NCI-H460 (cell line): ENCODE measurements around the gene CIROP. TPM values are rescaled to one million over a fixed set of nuclear protein-coding genes. Genes with fewer than 3 reads are reported as not detected.
"Not testable (repeated sequence)": the region's sequence is repeated elsewhere in the genome, so short reads cannot be mapped to it uniquely, and the experiment has no call there.

ENCODE experiments used
- DNase-seq: peaks from one replicate; pipeline ENCODE4 v3.0.0-alpha.2; 2016; ENCODE audit warnings: low read depth; ENCODE audit errors: extremely low read depth
- total RNA-seq: library from RNA; depleted of rRNA; stranded (reverse); fragments of >200 nt; shearing (Covaris generic); gene quantifications from 2 replicates; pipeline ENCODE4 v1.2.3, GENCODE V29; 2014

CIROP gene
- total RNA-seq, 1 experiment from 2014 or later, result not detected

DNA sequence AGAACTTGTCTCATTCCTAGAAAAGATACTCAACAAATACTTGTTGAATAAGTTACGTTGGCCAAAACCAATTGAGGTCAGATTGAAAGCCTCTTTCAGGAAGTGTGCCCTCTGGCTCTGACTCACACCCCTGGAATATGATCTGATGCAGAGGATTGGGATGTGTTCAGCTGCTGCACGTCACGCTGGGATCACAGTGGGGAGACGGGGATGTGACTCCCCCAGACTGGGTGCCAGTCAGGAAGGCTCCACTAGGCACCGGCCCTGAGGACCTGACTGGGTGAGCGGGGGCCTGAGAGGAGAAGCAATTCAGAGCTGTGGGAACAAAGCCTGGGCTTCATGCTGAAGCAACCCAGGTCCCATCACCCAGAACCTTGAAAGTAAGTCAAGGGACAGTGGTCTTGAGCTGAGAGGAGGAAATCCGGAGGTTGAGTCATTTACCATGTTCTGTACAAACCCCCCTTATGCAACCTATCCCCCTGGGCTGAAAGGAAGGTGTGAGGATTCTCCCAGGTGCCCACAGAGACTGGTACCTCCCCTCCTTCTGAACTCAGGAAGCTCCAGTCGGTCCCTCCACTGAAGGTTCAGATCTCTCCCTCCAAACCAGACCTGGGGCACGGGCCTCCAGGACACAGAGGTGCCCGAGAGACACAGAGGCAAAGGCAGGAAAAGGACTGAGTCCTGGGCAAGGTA is 10.4 kb upstream of the CIROP start:
- DNase-seq, result peak; percentile 27

DNA sequence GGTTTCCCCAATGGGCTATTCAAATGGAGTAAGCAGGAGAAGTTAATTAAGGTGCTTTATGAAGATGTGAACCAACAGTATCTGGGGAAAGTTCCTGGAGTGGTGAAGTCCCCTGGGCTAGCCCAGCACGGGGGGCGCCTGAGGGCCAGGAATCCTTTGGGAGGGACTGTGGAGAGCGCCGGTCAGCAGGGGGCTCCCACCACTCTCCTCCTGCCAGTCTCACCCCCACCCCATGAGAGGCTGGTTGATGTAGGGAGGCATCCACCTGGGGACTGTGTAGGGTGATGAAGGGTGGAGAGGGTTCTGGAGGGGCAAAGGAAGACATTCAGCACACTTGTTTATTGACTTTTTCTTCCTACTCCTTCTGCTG is 9.9 kb upstream of the CIROP start:
- DNase-seq, result no peak

DNA sequence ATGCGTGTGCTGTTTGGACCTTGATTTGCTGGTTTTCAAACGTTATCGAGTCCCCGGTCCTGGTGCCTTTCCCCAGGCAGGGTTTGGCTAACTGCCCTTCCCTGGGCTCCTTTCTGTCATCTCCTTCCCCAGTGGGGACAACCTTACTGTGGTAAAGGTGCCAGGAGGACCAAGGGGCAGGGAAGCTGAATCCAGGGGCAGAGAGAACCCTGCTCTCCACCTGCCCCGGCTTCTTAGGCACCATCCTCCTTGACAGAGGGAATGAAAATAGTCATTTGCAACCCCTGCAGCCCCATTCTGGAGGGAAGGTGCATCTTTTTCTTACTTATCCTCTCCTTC is 9.3 kb upstream of the CIROP start:
- no peak for DNase-seq

DNA sequence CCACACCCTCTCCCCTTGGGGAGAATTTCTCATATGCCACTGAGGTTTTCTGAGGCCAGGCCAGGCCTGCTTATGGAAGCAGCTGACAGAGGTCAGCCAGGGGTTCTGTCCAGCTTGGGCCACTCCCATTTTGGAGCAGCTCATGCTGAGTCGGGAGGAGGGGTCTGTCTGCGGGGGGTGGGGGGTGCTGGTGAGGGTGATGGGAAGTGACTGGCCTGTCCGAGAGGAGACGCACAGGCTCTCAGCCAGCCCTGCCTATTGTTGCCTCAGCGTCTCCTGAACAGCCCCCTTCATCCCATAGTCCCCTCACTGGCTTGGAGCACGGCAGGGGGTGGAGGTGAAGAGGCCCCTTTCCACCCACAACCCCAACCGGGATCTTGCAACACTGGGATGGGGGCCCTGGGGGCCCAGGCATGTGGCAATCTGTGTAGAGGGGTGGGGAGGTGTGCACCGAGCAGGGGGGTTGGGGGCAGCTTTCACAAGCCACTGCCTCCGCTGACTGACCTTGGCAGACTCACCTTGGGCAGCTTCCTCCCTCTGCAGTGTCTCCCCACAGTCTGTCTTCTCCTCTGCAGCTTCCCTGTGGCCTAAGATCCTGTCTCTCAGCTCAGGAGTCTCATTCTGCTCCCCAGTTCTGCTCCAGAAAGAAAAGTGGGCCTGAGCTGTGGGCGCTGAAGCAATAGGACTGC is 8.8 kb upstream of the CIROP start:
- DNase-seq, result no peak

DNA sequence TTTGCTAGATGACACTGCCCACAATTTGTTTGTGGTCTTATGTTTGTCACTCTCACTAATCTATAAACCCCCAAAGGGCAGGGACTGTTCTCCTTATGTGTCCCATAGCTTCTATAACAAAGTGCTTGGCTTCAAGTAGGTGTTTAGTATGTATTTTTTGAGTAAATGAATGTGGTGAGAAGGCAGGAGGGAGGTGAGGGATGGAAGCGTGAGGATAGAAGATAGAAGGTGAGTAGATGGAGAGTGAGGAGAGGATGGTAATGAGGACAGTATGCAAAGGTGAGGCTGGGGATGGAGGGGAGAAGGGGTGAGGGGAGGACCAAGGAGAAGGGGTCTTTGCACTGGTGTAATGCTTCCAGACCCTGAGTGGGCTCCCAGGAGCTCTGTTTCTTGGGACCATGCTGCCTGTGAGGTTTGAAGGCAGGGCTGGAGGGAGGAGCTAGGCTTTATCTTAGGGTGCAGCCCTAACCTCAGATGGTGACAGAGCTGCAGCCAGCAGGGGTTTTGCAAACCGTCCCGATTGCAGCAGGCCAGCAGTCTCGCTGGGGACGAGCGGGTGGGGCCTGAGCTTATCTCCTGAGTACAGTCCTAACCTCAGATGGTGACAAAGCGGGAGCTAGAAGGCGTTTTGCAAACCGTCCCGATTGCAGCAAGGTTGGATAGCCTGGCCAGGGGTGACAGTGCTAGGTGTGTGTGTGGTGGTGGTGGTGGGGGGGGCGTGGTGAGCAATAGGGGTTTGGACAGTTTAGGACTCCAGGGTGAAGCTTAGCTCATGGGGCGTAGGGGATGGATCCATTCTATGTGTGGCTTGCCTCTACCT is 7.8 kb upstream of the CIROP start:
- no peak for DNase-seq

DNA sequence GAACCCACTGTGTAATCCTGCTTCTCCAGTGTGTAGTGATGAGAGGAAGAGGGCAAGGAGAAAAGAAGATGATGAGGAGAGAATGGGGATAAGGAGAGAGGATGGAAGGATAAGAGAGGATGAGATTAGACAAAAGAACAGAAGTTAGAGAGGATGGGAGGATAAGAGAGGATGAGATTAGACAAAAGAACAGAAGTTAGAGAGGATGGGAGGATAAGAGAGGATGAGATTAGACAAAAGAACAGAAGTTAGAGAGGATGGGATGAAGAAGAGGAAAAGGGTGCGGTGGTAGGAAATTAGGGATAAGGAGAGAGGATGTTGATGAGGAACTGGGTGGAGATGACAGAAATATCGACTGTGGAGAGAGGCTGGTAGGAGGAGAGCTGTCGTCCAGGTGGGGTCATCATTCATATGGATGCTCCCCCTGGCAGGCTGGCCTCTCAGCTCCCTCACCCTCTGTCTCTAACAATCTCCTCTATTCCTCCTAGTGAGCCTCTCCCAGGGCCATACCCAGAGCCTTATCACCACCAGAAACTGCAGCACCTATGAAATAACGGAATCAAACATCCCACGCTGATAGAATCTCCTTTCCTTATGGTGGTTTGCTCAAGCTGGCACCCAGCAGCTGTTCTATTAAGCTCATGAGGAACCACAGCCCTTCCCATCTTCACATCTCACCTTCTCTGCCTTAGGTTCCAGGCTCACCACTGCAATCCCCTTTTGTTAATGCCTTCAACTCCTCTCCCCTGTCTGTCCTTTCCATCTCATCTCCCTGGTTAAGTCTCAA is 6.0 kb upstream of the CIROP start:
- no peak for DNase-seq

DNA sequence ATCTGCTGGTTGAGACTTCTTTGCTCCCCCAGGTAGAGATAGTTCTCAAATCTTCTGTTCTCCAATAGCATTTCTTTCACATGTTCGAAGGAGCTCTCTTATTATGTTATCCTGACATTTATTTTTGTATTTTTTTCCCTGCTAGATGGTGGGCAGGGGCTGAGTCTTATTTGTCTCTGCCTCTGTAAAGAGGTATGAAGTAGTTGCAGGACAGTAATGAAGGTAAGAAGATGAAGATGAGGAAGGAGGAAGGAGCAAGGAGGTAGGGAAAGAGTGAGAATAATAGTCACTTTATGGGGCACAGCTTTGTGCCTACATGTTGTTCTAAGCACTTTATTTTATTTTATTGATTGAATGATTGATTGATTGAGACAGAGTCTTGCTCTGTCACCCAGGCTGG is 5.0 kb upstream of the CIROP start:
- no peak for DNase-seq

DNA sequence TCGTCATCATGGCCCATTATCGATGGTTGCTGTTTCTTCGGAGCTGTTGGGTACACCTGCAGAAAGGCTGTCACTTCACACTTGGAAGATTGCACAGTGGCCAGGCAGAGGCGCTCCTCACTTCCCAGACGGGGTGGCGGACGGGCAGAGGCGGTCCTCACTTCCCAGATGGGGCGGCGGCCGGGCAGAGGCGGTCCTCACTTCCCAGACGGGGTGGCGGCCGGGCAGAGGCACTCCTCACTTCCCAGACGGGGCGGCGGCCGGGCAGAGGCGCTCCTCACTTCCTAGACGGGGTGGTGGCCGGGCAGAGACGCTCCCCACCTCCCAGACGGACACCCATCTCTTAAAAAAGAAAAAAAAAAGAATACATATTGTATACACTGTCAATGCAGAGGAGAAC is 3.4 kb upstream of the CIROP start:
- DNase-seq, result not testable (repeated sequence)

DNA sequence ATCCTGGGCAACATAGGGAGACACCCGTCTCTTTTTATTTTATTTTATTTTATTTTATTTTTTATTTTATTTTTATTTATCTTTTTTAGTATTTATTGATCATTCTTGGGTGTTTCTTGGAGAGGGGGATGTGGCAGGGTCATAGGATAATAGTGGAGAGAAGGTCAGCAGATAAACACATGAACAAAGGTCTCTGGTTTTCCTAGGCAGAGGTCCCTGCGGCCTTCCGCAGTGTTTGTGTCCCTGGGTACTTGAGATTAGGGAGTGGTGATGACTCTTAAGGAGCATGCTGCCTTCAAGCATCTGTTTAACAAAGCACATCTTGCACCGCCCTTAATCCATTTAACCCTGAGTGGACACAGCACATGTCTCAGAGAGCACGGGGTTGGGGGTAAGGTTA is 2.8 kb upstream of the CIROP start:
- DNase-seq, result not testable (repeated sequence)

DNA sequence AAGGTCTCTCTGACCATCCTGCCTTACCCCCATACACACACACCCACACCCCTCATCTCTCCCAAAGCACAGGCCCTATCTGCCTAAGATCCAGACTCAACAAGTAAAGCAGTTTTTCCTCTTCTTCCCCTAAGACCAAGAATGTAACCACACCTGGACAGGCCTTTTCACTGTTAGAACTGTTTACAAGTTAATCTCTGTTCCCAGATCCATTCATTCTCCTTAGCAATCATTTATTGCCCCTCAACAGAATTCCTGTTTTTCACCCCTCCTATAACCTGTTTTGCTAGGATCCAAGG is 1.9 kb upstream of the CIROP start:
- DNase-seq, result no peak

DNA sequence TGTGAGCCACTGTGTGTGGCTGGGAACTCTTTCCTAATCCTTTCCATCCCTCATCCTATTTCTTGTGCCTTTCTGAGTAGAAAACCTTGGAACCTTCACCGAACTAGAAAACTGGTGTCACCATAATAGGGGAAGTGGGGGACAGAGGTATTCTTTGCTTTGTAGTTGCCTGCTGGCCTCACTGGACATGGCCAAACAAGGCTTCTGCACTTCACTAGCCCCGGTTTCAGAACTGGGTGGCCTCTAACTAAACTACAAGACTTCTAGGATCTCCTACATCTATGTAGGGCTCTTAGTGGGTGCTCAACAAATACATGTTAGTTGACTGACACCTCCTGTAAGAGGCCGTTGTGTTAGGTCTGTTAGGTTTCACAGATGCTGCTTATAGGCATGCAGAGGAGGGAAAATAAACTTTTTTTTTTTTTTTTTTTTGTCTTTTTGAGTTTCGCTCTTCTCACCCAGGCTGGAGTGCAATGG is 597 bp upstream of the CIROP start:
- DNase-seq, result no peak

DNA sequence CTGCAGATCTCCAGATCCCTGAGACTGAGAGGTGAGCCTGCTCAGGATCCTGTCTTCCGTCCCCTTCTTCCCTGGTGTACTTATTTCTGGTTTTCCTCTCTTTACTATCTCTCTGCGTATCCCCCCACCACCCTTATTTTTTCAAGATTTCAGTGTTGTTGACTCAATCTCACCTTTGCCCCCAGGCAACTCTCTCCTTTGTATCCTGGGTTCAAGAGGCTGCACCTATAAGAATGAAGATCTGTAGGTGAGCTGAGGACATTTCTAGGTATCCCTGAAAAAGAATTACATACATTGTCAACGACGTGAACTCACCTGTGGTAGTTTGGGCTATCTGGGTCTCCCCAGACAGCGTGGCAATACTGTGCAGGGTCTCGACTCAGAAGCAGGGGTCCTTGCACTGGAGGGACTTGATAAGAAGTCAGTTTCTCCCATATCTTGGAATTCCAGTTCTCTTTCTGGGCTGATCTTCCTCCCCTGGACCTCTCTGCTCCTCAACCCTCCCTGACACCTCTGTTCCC is 659 bp downstream of the CIROP start:
- no peak for DNase-seq

DNA sequence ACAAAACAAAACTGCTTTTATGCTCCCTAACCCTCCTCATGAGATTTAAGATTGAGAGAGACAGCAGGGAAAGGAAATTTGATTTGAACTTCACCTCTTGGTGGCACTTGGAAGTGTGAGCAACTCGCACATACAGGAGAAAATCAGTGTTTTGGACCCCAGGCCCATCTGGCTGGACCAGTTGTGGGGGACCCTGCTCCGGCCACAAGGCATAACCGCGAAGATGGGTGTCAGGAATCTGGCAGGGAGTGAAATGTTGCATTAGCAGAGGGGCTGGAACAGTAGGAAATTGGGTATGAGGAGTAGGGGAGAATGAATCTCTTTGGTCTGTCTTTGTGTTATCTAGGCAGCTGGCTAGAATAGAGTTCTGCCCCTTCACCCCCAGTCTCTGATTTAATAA is 1.2 kb downstream of the CIROP start:
- no peak for DNase-seq

DNA sequence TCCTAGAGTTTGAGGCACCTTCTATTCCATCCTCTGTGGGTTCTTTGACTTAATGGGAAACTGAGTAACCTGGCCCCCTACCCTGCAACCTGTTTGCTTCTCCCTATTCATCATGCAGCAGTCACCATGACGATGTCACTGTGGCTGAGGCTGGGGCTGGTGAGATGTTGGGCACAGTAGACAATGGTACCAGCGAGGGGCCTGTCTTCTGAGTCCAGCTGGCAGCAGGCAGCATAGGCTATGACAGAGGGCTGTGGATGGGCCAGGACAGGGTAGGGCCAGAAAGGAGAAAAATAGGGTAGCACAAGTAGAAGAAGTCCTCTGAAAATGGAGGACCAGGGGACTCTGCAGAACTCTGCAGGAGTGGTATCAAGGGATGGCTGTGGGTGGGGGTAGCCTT is 2.0 kb downstream of the CIROP start:
- no peak for DNase-seq

DNA sequence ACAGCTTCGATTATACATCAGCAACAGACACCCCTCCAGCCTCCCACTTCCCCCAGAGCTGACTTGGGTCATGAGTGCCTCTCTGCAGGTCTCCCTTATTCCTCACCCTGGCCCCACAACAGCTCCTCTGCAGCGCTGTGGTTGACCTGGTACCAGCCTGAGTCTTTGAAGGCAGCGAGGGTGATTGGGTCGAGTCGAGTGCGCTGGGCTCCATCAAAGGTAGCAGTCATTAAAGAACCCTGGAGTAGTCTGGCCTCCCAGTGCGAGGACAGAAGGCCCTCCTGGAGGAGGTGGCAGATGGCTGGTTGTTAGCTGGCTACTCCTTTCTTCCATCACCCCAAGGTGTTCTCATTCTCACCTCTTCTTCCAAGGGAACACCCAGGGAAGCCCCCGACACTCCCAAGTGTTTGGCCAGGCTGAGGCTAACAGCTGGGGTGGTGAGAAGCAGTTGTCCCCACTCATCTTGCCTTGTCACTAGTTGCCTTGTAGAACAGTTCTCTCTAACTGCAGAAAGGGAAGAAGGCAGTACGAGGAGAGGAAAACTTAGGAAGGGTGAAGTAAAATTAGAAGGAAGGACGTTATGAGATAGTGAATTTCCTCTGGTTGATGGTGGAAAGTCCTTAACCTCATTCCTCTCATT is 2.7 kb downstream of the CIROP start:
- no peak for DNase-seq

DNA sequence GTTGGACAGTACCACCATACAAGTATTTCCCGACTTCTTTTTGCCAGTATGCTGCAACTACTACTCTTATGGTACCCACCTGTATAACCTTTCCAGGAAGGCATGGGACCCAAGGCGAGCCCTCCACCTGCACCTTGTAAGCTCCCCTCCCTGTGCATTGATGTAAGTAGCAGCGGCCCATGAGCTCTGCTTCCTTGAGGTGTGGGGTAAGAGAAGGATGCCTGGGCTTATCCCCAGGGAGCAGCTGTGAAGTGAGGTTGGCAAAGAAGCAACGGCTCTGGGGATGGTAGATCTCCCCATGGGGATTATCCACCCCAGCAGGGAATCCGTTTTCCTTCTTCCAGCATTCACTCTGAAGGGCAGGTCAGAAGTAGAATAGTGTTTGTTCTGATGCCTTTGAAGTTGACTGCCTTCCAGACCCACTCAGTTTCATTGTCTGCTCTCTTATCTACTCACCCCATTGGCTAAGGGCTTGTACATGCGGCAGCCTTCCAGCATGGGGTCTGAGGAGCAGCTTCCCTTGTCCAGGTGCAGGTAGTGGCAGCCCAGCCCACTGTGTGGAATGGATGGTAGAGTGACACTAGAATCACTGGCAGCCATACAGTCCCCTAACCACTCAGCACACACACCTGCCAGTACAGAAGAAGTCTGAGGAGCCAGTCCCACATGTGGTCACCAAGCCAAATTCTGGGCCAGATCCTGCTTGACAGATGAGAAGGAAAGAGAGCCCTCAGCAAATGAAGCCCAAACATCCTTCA is 3.4 kb downstream of the CIROP start:
- no peak for DNase-seq

DNA sequence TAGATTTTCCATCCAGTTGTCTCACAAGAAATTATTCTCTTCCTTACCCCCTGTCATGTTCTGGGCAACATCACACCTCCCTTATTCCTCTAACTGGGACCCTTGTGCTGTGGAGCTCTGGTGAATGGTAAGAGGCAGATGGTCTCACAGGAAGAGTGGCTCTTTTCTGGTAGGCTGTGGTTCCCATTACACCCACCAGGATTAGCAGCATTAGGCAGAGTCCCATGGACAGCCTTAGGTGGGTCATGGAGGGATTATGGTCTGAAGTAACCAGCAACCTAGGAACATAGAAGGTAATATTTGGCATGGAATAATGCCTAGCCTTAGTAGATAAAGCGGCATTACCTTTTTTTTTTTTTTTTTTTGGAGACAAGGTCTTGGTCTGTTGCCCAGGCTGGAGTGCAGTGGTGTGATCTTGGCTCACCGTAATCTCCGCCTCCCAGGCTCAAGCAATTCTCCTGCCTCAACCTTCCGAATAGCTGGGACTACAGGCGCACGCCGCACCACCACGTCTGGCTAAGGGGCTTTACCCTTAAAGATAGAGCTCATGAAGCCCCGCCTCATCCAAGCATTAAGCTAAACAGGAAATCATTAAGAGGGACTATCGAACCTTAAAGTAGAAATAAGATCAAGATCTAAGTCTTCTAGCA is 5.5 kb downstream of the CIROP start:
- DNase-seq, result no peak

DNA sequence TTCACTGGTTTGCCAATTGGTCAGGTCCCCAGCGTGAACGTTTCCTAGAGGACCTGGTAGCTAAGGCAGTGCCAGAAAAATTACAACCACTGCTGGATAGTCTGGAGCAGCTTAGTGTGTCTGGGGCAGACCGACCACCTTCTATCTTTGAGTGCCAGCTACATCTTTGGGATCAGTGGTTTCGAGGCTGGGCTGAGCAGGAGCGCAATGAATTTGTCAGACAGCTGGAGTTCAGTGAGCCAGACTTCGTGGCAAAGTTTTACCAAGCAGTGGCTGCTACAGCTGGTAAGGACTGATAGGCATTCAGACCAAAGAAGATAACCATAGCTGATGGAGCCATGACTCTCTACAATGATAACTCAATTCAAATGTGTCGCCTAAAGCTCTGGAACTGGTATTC is 7.0 kb downstream of the CIROP start:
- DNase-seq, result no peak
